GM10847 (cell line): ENCODE measurements around the gene ZNF366.

Experiments used
- POLR2A ChIP-seq: IDR thresholded peaks from 2 replicates; pipeline ENCODE4 v1.6.1; 2011; ENCODE audit not compliant: insufficient read length; ENCODE audit errors: extremely low read depth

The ZNF366 gene

GRCh38 chr5:72465601-72466563, 41.3 kb downstream of the ZNF366 start:
- TF ChIP-seq POLR2A: no peak

- TF ChIP-seq POLR2A: no peak
These were observed 42.1 kb downstream of the ZNF366 start for GRCh38 chr5:72465066-72465465.

- no peak for TF ChIP-seq POLR2A
These were observed 43.1 kb downstream of the ZNF366 start for GRCh38 chr5:72464071-72464470.

GRCh38 chr5:72463449-72464052, 43.7 kb downstream of the ZNF366 start:
- TF ChIP-seq POLR2A: no peak

GRCh38 chr5:72460413-72460812, 46.8 kb downstream of the ZNF366 start:
- TF ChIP-seq POLR2A: no peak

GRCh38 chr5:72459913-72460312, 47.3 kb downstream of the ZNF366 start:
- TF ChIP-seq POLR2A: no peak

- TF ChIP-seq POLR2A: no peak
These were observed 48.0 kb downstream of the ZNF366 start for GRCh38 chr5:72459089-72459661.

GRCh38 chr5:72458407-72458806, 48.8 kb downstream of the ZNF366 start:
- no peak for TF ChIP-seq POLR2A

GRCh38 chr5:72457491-72457890, 49.7 kb downstream of the ZNF366 start:
- TF ChIP-seq POLR2A: no peak

- TF ChIP-seq POLR2A: no peak
These were observed 50.7 kb downstream of the ZNF366 start for GRCh38 chr5:72456391-72457074.

GRCh38 chr5:72455476-72455875, 51.7 kb downstream of the ZNF366 start:
- no peak for TF ChIP-seq POLR2A

- TF ChIP-seq POLR2A: no peak
These were observed 52.2 kb downstream of the ZNF366 start for GRCh38 chr5:72454996-72455395.

- TF ChIP-seq POLR2A: no peak
These were observed 53.9 kb downstream of the ZNF366 start for GRCh38 chr5:72453246-72453775.

- no peak for TF ChIP-seq POLR2A
These were observed 54.5 kb downstream of the ZNF366 start for GRCh38 chr5:72452515-72453245.

GRCh38 chr5:72451741-72452505, 55.3 kb downstream of the ZNF366 start:
- TF ChIP-seq POLR2A: no peak
